Measurements from ENCODE around the gene ERAP2.

Gene ERAP2

DNA sequence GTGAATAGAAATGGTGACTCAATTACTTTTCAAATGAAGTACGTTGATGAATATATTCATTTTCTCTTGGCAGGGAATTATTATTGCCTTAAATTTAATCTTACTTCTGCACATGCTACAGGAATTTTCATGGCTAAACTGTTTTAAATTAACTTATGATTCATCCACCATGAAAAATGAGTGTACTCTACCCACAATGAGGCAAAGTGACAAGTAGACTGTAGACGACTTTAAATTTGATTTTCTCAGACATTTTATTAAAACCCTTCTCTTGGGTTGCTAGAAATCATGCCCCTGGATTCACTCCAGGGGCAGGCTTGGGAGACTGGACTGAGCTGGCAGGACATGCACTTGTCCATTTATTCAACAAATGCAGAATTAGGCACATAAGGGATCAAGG is 23.5 kb upstream of the ERAP2 start:
- H3K4me3 ChIP-seq = no peak overlapping the region
- in situ Hi-C loops (cut with MboI; ENCODE audit: low sequenced_read_pairs) = no loop called here
- no peaks in the 10 kb centered on the region for H3K36me3 ChIP-seq (replicated peaks)
- H3K27me3 ChIP-seq (ENCODE audit: low read depth) = no peaks in the 10 kb centered on the region; the same call in 1 of the 2 replicates
- no peaks in the 10 kb centered on the region for H3K9me3 ChIP-seq
- H3K4me1 ChIP-seq = no peaks in the 10 kb centered on the region
- DNase-seq (ENCODE audit: low spot score in 2 of 2) = no peak

DNA sequence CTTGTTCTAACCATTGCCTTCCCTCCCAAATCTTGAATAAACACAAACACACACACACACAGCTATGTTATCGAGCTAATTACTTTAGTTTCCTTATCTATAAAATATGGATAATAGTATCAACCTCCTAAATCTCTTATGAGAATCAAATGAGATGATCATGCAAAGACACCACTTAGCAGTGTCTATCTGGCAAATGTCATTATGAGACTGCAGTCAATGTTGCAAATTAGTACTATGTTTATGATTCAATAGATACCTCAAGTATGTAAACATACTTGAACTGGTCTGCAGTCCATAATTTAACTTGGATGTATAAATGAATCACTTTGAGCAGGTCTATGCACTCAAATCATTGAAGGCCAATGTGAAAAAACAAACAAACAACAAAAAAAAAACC is 22.2 kb upstream of the ERAP2 start:
- H3K27me3 ChIP-seq (ENCODE audit: low read depth) = no peaks in the 10 kb centered on the region; the same call in 1 of the 2 replicates
- no peak overlapping the region for H3K4me3 ChIP-seq
- H3K36me3 ChIP-seq (replicated peaks) = no peaks in the 10 kb centered on the region
- no peaks in the 10 kb centered on the region for H3K4me1 ChIP-seq
- DNase-seq (ENCODE audit: low spot score in 2 of 2) = no peak
- in situ Hi-C loops (cut with MboI; ENCODE audit: low sequenced_read_pairs) = no loop called here
- no peaks in the 10 kb centered on the region for H3K9me3 ChIP-seq

DNA sequence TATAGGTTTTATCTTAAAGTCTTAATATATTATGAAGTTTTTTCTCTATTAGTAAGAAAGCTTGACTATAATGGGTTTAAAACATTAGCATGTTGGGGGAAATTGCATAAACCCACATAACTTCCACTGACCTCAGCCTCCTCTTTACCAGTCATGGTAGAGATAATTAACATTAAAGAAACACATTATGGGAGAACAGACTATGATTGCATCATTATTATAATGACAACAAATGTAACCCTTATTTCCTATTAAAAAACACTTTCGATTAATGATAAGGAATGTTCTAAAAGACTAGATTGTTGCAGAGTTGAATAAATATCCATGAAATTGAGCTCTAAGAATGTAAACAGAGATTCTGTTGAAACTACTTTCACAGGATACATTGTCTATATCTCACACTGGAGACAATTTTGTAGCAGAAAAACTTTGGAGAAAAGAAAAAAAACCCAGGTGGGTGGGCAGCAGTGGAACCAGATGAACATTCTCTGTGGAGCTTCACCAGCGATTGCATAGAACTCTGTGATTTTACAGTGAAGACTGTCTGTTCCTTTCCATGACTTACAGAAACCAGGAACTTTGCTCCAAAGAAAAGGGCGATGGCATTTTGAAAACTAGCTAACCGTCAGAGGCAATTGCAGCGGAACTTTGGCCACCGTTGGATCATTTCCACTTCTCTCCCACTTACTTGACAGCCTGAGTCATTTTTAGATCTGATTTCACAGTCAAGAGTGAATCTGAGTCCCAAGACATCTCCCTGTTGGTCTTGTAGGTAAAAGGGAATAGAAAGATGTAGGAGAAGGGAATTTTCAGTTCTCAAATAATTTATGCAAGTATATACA is 21.0 kb upstream of the ERAP2 start:
- Histone ChIP-seq H3K4me1 (no peaks in the 10 kb centered on the region), H3K36me3 (replicated peaks) (no peaks in the 10 kb centered on the region), H3K9me3 (no peaks in the 10 kb centered on the region), H3K27me3 (ENCODE audit: low read depth) (no peaks in the 10 kb centered on the region; the same call in 1 of the 2 replicates), H3K4me3 (no peak overlapping the region)
- in situ Hi-C loops (cut with MboI; ENCODE audit: low sequenced_read_pairs) = no loop called here
- no peak for DNase-seq (ENCODE audit: low spot score in 2 of 2)

DNA sequence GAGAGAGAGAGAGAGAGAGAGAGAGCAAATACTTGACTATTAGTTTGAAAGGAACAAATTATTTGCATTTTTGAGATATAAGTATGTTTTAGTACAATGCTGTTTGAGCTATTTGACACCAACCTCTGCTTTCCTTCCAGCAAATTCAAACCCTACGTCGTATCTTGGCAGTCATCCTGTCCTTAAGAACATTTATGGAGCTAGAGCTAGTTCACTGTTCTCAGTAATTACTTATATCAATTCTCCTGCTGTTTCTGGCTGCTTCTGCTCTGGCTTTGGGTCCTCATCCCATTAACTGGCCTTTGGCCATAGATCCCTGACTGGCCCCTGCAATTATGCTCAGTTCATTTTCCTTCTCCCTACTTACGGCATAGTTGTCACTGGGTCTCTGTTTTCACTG is 19.9 kb upstream of the ERAP2 start:
- in situ Hi-C loops (cut with MboI; ENCODE audit: low sequenced_read_pairs) = no loop called here
- DNase-seq (ENCODE audit: low spot score in 2 of 2) = no peak
- Histone ChIP-seq H3K4me1 (no peaks in the 10 kb centered on the region), H3K27me3 (ENCODE audit: low read depth) (no peaks in the 10 kb centered on the region; the same call in 1 of the 2 replicates), H3K36me3 (replicated peaks) (no peaks in the 10 kb centered on the region), H3K9me3 (no peaks in the 10 kb centered on the region), H3K4me3 (no peak overlapping the region)

DNA sequence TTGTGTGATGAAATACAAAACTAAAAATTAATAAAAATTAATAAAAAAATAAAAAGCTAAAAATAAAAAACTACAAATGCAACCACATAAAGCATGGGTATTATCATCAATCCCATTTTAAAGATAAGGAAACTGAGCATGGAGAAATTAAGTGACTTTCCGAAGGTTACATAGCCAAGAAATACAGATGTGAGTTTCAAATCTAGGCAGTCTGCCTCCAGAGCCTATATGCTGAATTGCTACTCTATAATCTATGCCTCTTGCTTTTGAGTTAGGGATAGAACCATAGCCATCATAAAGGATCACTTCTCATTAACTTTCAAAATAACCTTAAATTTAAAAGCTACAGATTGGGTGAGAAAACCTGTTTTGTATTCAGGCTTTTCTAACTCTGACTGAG is 18.8 kb upstream of the ERAP2 start:
- DNase-seq (ENCODE audit: low spot score in 2 of 2) = no peak
- in situ Hi-C loops (cut with MboI; ENCODE audit: low sequenced_read_pairs) = no loop called here
- Histone ChIP-seq H3K4me1 (no peaks in the 10 kb centered on the region), H3K9me3 (no peaks in the 10 kb centered on the region), H3K36me3 (replicated peaks) (no peaks in the 10 kb centered on the region), H3K27me3 (ENCODE audit: low read depth) (no peaks in the 10 kb centered on the region; the same call in 1 of the 2 replicates), H3K4me3 (no peak overlapping the region)

DNA sequence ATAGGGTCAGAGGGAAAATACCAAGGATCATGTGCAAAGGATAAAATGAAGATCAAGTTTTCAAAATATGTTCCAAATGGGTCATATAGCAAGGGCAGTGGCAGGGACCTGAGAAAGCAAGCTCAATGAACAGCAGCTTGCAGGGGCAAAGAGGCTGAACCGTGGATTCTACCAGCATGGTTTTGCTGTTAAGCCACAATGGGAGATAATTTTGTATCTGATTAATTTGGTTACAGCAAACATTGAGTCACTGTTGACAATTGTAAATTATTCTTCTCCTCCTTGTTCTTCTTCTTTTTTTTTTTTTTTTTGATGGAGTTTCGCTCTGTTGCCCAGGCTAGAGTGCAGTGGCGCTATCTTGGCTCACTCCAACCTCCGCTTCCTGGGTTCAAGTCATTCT is 18.4 kb upstream of the ERAP2 start:
- H3K36me3 ChIP-seq (replicated peaks) = no peaks in the 10 kb centered on the region
- H3K27me3 ChIP-seq (ENCODE audit: low read depth) = no peaks in the 10 kb centered on the region; the same call in 1 of the 2 replicates
- H3K9me3 ChIP-seq = no peaks in the 10 kb centered on the region
- no peak for DNase-seq (ENCODE audit: low spot score in 2 of 2)
- in situ Hi-C loops (cut with MboI; ENCODE audit: low sequenced_read_pairs) = no loop called here
- H3K4me1 ChIP-seq = no peaks in the 10 kb centered on the region
- no peak overlapping the region for H3K4me3 ChIP-seq

DNA sequence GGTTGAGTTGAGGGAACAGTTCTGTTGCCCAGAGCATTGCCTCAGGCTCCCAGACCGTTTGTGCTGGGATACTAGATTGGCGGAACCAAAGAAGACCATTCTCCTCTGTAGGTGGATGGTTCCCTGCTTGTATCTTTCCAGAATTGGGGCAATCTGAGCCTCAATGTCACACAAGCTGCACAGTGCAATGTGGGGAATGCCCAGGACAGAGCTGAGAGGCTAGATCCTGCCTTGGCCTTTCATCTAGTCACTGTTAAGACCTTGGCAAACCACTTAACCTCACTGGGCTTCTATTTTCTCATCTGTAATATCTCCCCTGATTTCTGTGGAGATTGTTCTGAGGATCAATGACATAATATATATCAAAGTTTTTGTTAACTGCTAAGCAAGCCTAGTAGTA is 16.9 kb upstream of the ERAP2 start:
- Histone ChIP-seq H3K9me3 (no peaks in the 10 kb centered on the region), H3K4me1 (no peaks in the 10 kb centered on the region), H3K4me3 (no peak overlapping the region), H3K36me3 (replicated peaks) (no peaks in the 10 kb centered on the region), H3K27me3 (ENCODE audit: low read depth) (no peaks in the 10 kb centered on the region; the same call in 1 of the 2 replicates)
- DNase-seq (ENCODE audit: low spot score in 2 of 2) = no peak
- in situ Hi-C loops (cut with MboI; ENCODE audit: low sequenced_read_pairs) = no loop called here

DNA sequence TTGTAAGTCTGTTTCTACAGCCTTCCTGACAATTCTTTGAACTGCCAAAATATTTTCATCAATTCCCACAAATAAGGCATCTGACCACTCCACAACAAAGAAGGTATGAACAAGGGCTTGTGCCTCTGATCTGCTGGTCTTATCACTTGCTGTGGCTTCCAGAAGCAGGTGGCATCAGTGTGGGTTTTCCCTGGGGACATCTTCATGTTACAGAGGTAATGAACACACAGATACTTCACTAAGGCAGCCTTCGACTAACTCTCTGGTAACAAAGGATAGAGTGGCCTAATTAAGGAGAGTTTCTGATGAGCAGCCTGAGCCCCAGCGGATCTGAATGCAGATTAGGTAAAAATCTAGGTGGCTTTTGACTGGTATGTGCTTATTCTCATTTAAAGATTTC is 15.2 kb upstream of the ERAP2 start:
- Histone ChIP-seq H3K36me3 (replicated peaks) (no peaks in the 10 kb centered on the region), H3K27me3 (ENCODE audit: low read depth) (no peaks in the 10 kb centered on the region; the same call in 1 of the 2 replicates), H3K4me1 (no peaks in the 10 kb centered on the region), H3K9me3 (no peaks in the 10 kb centered on the region), H3K4me3 (no peak overlapping the region)
- no peak for DNase-seq (ENCODE audit: low spot score in 2 of 2)
- in situ Hi-C loops (cut with MboI; ENCODE audit: low sequenced_read_pairs) = no loop called here

DNA sequence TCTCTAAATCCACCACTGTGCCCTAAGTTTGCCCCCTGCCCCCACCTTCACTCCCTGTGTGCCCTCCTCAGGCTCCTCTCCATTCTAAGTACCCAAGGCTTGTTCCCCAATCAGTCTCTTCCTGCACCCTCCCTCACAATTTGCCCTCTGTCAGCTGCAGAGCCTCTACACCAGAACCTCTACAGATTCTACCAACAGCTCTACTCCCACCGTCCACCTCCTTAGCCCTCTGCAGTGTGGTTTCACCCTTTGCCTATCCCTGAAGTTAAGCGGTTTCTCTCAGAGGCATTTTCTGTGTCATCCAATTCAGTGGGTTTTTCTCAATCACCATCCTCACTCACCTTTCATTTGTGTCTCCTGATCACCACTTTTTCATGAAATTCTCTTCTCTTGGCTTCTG is 13.2 kb upstream of the ERAP2 start:
- H3K27me3 ChIP-seq (ENCODE audit: low read depth) = no peaks in the 10 kb centered on the region; the same call in 1 of the 2 replicates
- no peak for DNase-seq (ENCODE audit: low spot score in 2 of 2)
- no peaks in the 10 kb centered on the region for H3K9me3 ChIP-seq
- H3K36me3 ChIP-seq (replicated peaks) = no peaks in the 10 kb centered on the region
- no peak overlapping the region for H3K4me3 ChIP-seq
- no peaks in the 10 kb centered on the region for H3K4me1 ChIP-seq
- in situ Hi-C loops (cut with MboI; ENCODE audit: low sequenced_read_pairs) = no loop called here

DNA sequence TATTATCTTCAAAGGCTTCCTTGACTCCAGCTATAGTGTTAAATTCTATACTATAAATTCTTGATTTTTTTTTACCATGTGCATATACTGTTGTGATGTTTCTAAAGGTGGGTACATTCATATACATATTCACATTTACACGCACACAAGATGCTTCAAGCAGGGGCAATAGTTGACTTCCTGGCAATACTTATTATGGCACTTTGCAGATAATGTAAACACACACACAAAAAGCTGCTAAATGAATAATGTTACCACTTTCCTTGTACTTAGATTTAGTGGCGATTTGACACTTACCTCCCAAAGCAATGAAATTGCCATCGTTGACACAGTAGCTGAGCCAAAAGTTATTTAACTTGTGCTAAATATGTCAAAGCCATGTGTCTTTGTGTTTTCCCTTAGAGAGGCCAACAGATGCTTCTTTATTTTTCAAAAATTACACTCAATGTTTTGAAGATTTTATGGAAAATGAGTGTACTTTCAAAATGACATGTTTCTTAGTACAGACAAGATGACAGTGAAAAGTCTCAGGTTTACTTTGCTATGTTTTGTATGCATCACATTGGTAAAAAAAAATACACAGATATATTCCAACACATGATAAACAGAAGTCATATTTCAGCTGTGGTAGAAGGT is 12.2 kb upstream of the ERAP2 start:
- Histone ChIP-seq H3K27me3 (ENCODE audit: low read depth) (no peaks in the 10 kb centered on the region; the same call in 1 of the 2 replicates), H3K36me3 (replicated peaks) (no peaks in the 10 kb centered on the region), H3K9me3 (no peaks in the 10 kb centered on the region), H3K4me3 (no peak overlapping the region), H3K4me1 (no peaks in the 10 kb centered on the region)
- no peak for DNase-seq (ENCODE audit: low spot score in 2 of 2)
- in situ Hi-C loops (cut with MboI; ENCODE audit: low sequenced_read_pairs) = no loop called here

DNA sequence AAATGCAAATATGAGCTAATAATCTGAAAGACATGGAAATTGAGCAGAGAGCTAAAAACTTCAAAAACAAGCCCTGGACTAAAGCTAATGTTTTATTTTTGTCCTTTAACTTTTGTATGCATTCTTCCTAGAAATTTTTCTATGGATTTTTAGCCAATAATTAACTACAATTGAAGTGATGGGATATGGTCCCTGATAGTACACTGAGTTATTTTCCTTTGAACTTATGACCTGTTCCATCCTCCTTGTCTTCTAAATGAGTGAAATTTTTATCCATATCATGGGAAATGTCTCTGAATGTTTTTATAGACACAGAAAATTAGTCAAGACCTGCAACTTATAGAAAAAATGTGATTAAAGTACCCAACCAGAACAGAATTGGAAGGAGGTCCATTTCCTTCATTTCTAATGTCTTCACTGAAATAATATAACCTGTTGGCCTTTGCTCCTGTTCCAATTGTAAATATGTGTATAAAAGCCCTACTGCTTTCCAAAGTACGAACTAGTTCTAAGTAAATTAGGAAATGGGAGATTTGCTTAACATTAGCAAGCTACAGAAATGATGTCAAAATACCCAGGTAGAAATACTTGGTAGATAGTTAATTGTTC is 11.3 kb upstream of the ERAP2 start:
- in situ Hi-C loops (cut with MboI; ENCODE audit: low sequenced_read_pairs) = no loop called here
- DNase-seq (ENCODE audit: low spot score in 2 of 2) = no peak
- Histone ChIP-seq H3K4me1 (no peaks in the 10 kb centered on the region), H3K36me3 (replicated peaks) (no peaks in the 10 kb centered on the region), H3K27me3 (ENCODE audit: low read depth) (no peaks in the 10 kb centered on the region; the same call in 1 of the 2 replicates), H3K4me3 (no peak overlapping the region), H3K9me3 (no peaks in the 10 kb centered on the region)

DNA sequence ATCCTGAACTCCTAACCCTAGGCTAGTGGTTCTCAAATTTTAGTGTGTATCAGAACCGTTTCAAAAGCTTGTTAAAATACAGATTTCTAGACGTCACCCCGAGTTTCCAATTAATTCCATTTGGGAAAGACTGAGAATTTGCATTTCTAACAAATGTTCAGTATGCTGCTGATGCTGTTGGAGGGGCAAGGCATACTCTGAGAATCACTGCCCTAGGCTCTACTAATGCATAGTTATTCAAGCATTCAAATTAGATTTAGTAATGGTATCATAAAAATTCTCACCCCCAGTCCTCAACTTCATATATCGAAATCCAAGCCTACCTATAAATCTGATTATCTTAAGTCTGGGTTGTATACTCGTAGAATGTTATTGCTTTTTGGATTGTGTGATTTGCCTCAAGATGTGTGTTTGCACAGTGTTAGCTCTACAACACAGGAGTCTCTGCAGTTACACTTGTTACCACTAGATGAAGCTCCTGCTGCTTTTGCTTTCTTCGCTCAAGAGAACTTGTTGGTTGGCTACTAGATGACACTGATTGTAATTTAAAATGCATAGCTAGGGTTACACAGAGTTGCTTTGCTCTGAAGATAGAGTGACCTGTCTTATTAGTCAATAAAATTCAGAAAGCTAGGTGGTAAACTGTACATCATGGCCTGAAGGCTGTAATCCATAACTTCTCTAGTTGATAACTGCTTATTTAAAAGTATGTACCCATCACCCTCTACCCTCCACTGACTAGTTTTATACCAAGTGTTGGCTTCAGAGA is 7.5 kb upstream of the ERAP2 start:
- H3K27me3 ChIP-seq (ENCODE audit: low read depth) = no peaks in the 10 kb centered on the region; the same call in 1 of the 2 replicates
- H3K9me3 ChIP-seq = no peaks in the 10 kb centered on the region
- DNase-seq (ENCODE audit: low spot score in 2 of 2) = peak; percentile 28 to 61
- H3K4me1 ChIP-seq = no peaks in the 10 kb centered on the region
- H3K4me3 ChIP-seq = no peak overlapping the region
- H3K36me3 ChIP-seq (replicated peaks) = no peaks in the 10 kb centered on the region
- in situ Hi-C loops (cut with MboI; ENCODE audit: low sequenced_read_pairs) = no loop called here

DNA sequence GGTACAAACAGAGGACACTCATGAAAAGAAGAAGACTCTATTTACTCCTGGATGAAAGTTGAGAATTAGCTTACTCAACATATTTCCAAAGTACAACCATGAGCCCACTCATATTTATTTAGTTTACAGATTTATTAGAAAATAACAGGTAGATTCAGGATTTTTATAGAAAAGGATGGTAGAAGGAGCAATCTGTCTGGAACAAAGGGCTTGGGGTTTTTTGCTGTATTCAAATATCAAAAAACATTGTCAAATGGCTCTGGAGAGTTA is 7.0 kb upstream of the ERAP2 start:
- H3K27me3 ChIP-seq (ENCODE audit: low read depth) = no peaks in the 10 kb centered on the region
- no peaks in the 10 kb centered on the region for H3K4me1 ChIP-seq
- DNase-seq (ENCODE audit: low spot score in 2 of 2) = no peak
- H3K9me3 ChIP-seq = no peaks in the 10 kb centered on the region
- in situ Hi-C loops (cut with MboI; ENCODE audit: low sequenced_read_pairs) = no loop called here
- no peak overlapping the region for H3K4me3 ChIP-seq
- H3K36me3 ChIP-seq (replicated peaks) = no peaks in the 10 kb centered on the region

All from HAP-1 (cell line).